Activated B cell treated with CpG ODN at 0.5 μM for 24 hours (primary cell): ENCODE measurements around the gene SLC2A10. TPM values are rescaled to one million over a fixed set of nuclear protein-coding genes. Genes with fewer than 3 reads are reported as not detected.

Experiments
- ATAC-seq: fragments of 200-7000 bp; cut with Tn5 transposase; one replicate; pipeline ENCODE4 v1.10.0; 2021; ENCODE audit warnings: low read depth, mild to moderate bottlenecking, moderate library complexity
- CTCF ChIA-PET: fragments of 350-600 bp; sonication (Branson Sonifier 250); formaldehyde crosslinking; loops from one replicate; lab custom pipeline; 2021; ENCODE audit warnings: antibody characterized with exemption; lab: Charles Lee
- POLR2A ChIA-PET: fragments of 350-600 bp; sonication (Branson Sonifier 250); formaldehyde crosslinking; loops from one replicate; lab custom pipeline; 2021; ENCODE audit warnings: antibody characterized with exemption; lab: Charles Lee
- DNase-seq: peaks from one replicate; pipeline ENCODE4 v3.0.0; 2022
- H3K27ac Mint-ChIP-seq: one replicate; pipeline ENCODE4 v1.8.0; 2020; ENCODE audit warnings: mixed read lengths
- H3K27me3 Mint-ChIP-seq: one replicate; pipeline ENCODE4 v1.8.0; 2021; ENCODE audit warnings: mixed read lengths
- H3K36me3 Mint-ChIP-seq: one replicate; pipeline ENCODE4 v1.8.0; 2021; ENCODE audit warnings: low read depth, mixed read lengths
- H3K4me1 Mint-ChIP-seq: one replicate; pipeline ENCODE4 v1.8.0; 2021; ENCODE audit warnings: mixed read lengths
- H3K4me3 Mint-ChIP-seq: one replicate; pipeline ENCODE4 v1.8.0; 2020; ENCODE audit warnings: mild to moderate bottlenecking, mixed read lengths
- H3K9me3 Mint-ChIP-seq: one replicate; pipeline ENCODE4 v1.8.0; 2020; ENCODE audit warnings: mixed read lengths
- CTCF ChIP-seq: fragments of 200-600 bp; IDR thresholded peaks from one replicate; pipeline ENCODE4 v1.8.0; 2022; ENCODE audit warnings: antibody characterized with exemption, mild to moderate bottlenecking
- intact Hi-C: fragments of 100-400 bp; cut with micrococcal nuclease; formaldehyde crosslinking; loops from one replicate; pipeline ENCODE4 v1.15.1; 2024
- total RNA-seq: library from RNA; stranded (reverse); gene quantifications from 2 replicates; pipeline ENCODE4 v1.2.3, GENCODE V29; 2022

SLC2A10 gene
- total RNA-seq, 1 donor from 2014 or later, result not detected

GRCh38 chr20:46666306-46666705 lies 43.1 kb upstream of the SLC2A10 start:
- CTCF ChIA-PET, result no interaction called here

GRCh38 chr20:46666818-46667515 lies 42.5 kb upstream of the SLC2A10 start:
- DNase-seq, result no peak
- POLR2A ChIA-PET, result no interaction called here
- H3K36me3 Mint-ChIP-seq, result no peaks in the 10 kb centered on the region
- H3K4me1 Mint-ChIP-seq, result no peaks in the 10 kb centered on the region
- ATAC-seq, result no peak
- no peak for TF ChIP-seq CTCF
- H3K27me3 Mint-ChIP-seq, result no peaks in the 10 kb centered on the region
- intact Hi-C loops, result no loop called here
- H3K9me3 Mint-ChIP-seq, result peaks cover 7% of the 10 kb centered on the region
- H3K27ac Mint-ChIP-seq, result no peak overlapping the region
- no peak overlapping the region for H3K4me3 Mint-ChIP-seq
- CTCF ChIA-PET, result no interaction called here

More at GRCh38 chr20:46666306-46666705, 43.1 kb upstream of the SLC2A10 start:
- H3K36me3 Mint-ChIP-seq, result no peaks in the 10 kb centered on the region
- H3K4me3 Mint-ChIP-seq, result no peak overlapping the region
- no peak for ATAC-seq
- H3K4me1 Mint-ChIP-seq, result no peaks in the 10 kb centered on the region
- POLR2A ChIA-PET, result no interaction called here
- TF ChIP-seq CTCF, result no peak
- peaks cover 5% of the 10 kb centered on the region for H3K9me3 Mint-ChIP-seq
- intact Hi-C loops, result no loop called here
- no peak for DNase-seq
- no peaks in the 10 kb centered on the region for H3K27me3 Mint-ChIP-seq
- H3K27ac Mint-ChIP-seq, result no peak overlapping the region

DNA sequence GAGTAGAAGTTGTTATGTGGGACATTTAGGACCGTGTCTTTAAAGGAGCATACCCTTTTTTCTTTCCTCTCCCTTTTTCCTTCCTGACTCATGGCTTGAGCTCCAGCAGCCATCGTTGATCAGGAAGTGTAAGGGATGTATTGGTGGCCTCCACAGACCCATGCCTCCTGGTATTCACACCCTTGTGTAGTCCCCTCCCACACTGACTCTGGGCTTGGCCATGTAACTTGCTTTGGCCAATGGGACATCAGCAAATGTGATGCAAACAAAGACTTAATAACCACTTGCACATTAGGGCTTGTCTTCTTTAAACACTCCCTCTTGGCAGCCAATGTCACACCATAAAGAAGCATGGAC lies 39.2 kb upstream of the SLC2A10 start:
- H3K36me3 Mint-ChIP-seq, result no peaks in the 10 kb centered on the region
- H3K9me3 Mint-ChIP-seq, result peaks cover 7% of the 10 kb centered on the region
- POLR2A ChIA-PET, result no interaction called here
- no peak overlapping the region for H3K27ac Mint-ChIP-seq
- CTCF ChIA-PET, result no interaction called here
- H3K27me3 Mint-ChIP-seq, result no peaks in the 10 kb centered on the region
- DNase-seq (no peak), ATAC-seq (no peak)
- H3K4me1 Mint-ChIP-seq, result no peaks in the 10 kb centered on the region
- no peak for TF ChIP-seq CTCF
- no peak overlapping the region for H3K4me3 Mint-ChIP-seq
- intact Hi-C loops, result no loop called here

GRCh38 chr20:46670585-46671584 lies 38.6 kb upstream of the SLC2A10 start:
- CTCF ChIA-PET, result no interaction called here
- no peaks in the 10 kb centered on the region for H3K36me3 Mint-ChIP-seq
- TF ChIP-seq CTCF, result no peak

DNA sequence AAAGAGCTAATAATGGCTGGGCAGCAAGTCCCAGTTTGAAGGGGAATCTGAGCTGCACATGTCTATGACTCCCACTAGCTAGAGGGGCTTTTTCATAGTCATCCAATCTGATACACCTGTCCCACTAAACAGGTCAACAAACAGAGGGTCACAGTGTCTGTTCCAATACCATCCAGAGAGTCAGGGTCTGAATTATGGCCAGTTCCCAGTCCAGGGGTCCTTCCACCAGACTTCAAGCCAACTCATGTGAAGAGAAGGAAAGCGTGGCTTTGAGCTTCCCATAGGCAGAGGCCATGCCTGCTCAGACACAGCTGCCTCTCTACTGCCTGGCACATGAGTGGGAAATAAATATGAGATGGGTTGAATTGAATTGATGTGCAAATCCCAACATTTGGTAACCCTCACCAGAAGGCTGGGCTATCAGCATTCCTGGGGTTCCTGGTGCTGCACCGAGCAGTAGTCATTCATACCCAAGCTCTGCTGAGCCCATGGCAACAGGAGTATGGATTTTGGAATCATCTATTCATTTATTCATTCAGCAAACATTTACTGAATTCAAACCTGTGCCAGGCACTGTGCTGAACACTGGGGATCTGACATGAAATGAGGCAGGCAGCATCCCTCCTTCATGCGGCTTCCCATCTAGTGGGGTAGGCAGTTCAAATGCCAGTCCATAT lies 37.4 kb upstream of the SLC2A10 start:
- intact Hi-C loops, result no loop called here
- no peak overlapping the region for H3K4me3 Mint-ChIP-seq
- no peak overlapping the region for H3K27ac Mint-ChIP-seq
- H3K9me3 Mint-ChIP-seq, result peaks cover 7% of the 10 kb centered on the region
- no peak for DNase-seq
- H3K4me1 Mint-ChIP-seq, result no peaks in the 10 kb centered on the region
- H3K27me3 Mint-ChIP-seq, result no peaks in the 10 kb centered on the region
- H3K36me3 Mint-ChIP-seq, result no peaks in the 10 kb centered on the region
- ATAC-seq, result no peak
- no peak for TF ChIP-seq CTCF
- ChIA-PET CTCF (no interaction called here), POLR2A (no interaction called here)

More at GRCh38 chr20:46670585-46671584, 38.6 kb upstream of the SLC2A10 start:
- H3K4me1 Mint-ChIP-seq, result no peaks in the 10 kb centered on the region
- H3K27ac Mint-ChIP-seq, result no peak overlapping the region
- H3K4me3 Mint-ChIP-seq, result no peak overlapping the region
- intact Hi-C loops, result no loop called here
- DNase-seq (no peak), ATAC-seq (no peak)
- peaks cover 7% of the 10 kb centered on the region for H3K9me3 Mint-ChIP-seq
- POLR2A ChIA-PET, result no interaction called here
- H3K27me3 Mint-ChIP-seq, result no peaks in the 10 kb centered on the region
